ENCODE measurements around the gene NDUFAF7.

Gene NDUFAF7

GRCh38 chr2:37250869-37251740, 19.6 kb downstream of the NDUFAF7 start:
- no peak overlapping the region for H3K27ac ChIP-seq
- TF ChIP-seq ZFX (IDR thresholded peaks at IDR 0.05) = no peak
- TF ChIP-seq, protein P1, sequence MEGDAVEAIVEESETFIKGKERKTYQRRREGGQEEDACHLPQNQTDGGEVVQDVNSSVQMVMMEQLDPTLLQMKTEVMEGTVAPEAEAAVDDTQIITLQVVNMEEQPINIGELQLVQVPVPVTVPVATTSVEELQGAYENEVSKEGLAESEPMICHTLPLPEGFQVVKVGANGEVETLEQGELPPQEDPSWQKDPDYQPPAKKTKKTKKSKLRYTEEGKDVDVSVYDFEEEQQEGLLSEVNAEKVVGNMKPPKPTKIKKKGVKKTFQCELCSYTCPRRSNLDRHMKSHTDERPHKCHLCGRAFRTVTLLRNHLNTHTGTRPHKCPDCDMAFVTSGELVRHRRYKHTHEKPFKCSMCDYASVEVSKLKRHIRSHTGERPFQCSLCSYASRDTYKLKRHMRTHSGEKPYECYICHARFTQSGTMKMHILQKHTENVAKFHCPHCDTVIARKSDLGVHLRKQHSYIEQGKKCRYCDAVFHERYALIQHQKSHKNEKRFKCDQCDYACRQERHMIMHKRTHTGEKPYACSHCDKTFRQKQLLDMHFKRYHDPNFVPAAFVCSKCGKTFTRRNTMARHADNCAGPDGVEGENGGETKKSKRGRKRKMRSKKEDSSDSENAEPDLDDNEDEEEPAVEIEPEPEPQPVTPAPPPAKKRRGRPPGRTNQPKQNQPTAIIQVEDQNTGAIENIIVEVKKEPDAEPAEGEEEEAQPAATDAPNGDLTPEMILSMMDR (conservative IDR thresholded peaks at IDR 0.05) = no peak

- TF ChIP-seq, protein P1 (conservative IDR thresholded peaks at IDR 0.05) = no peak
- TF ChIP-seq ZFX (IDR thresholded peaks at IDR 0.05) = no peak
- H3K27ac ChIP-seq = no peak overlapping the region
These were observed 31.1 kb downstream of the NDUFAF7 start for GRCh38 chr2:37262522-37262921.

DNA sequence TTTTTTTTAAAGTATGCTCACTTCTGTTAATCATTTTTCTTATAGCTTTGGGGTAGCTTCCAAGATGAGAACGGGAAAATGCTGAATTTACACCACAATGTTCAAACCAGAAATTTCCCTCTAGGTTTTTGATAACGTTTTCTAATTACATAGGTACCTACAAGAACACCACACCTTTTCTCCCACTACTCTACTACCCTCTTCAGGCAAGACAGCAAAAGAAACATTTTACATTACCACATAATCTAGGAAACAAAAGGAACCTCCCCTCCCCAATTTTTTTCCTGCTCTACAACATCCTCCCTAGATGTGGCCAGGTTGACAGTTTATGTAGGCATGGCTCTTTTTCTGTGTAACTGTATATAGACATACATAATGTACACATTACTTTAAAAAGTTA, 32.4 kb downstream of the NDUFAF7 start:
- no peak overlapping the region for H3K27ac ChIP-seq
- no peak for TF ChIP-seq ZFX (IDR thresholded peaks at IDR 0.05)
- TF ChIP-seq, protein P1 (conservative IDR thresholded peaks at IDR 0.05) = no peak

- TF ChIP-seq, protein P1 (conservative IDR thresholded peaks at IDR 0.05) = no peak
- TF ChIP-seq ZFX (IDR thresholded peaks at IDR 0.05) = no peak
- H3K27ac ChIP-seq = no peak overlapping the region
These were observed 36.2 kb downstream of the NDUFAF7 start for GRCh38 chr2:37267685-37268084.

- H3K27ac ChIP-seq = no peak overlapping the region
- TF ChIP-seq ZFX (IDR thresholded peaks at IDR 0.05) = no peak
- TF ChIP-seq, protein P1 (conservative IDR thresholded peaks at IDR 0.05) = no peak
These were observed 36.7 kb downstream of the NDUFAF7 start for GRCh38 chr2:37268111-37268510.

- H3K27ac ChIP-seq = no peak overlapping the region
- TF ChIP-seq, protein P1 (conservative IDR thresholded peaks at IDR 0.05) = no peak
- no peak for TF ChIP-seq ZFX (IDR thresholded peaks at IDR 0.05)
These were observed 40.1 kb downstream of the NDUFAF7 start for GRCh38 chr2:37271376-37272067.

- TF ChIP-seq ZFX (IDR thresholded peaks at IDR 0.05) = no peak
- H3K27ac ChIP-seq = no peak overlapping the region
These were observed 43.0 kb downstream of the NDUFAF7 start for GRCh38 chr2:37274359-37274965.
